A549 (cell line): ENCODE measurements around the gene LAGE3.

Experiments
- BHLHE40 ChIP-seq: IDR thresholded peaks from 2 replicates; pipeline ENCODE4 v1.6.1; 2012; ENCODE audit warnings: low read depth, low read length, inconsistent platforms
- CHD2 ChIP-seq: fragments of 150-350 bp; IDR thresholded peaks from 2 replicates; pipeline ENCODE4 v1.6.1; 2014; ENCODE audit warnings: low read length; ENCODE audit not compliant: partially characterized antibody
- EHMT2 ChIP-seq: fragments of 200-600 bp; sonication (generic); IDR thresholded peaks from 2 replicates; pipeline ENCODE4 v1.6.1; 2016; ENCODE audit warnings: antibody characterized with exemption, low read depth, mild to moderate bottlenecking, moderate library complexity
- EP300 ChIP-seq, 2 experiments: fragments of >200 bp; sonication (Bioruptor Twin); formaldehyde crosslinking; IDR thresholded peaks; 2 replicates in 1 of 2; 3 replicates in 1 of 2; pipeline ENCODE4 v1.6.1; 2016 to 2017
- FOSB ChIP-seq: fragments of 250-450 bp; sonication (Bioruptor Pico); IDR thresholded peaks from 2 replicates; pipeline ENCODE4 v1.5.0; 2020; ENCODE audit warnings: mild to moderate bottlenecking, moderate library complexity
- JUN ChIP-seq, 2 experiments: fragments of >200 bp; sonication (Bioruptor Twin); formaldehyde crosslinking; IDR thresholded peaks; 2 replicates in 1 of 2; 3 replicates in 1 of 2; pipeline ENCODE4 v1.6.1; 2016 to 2017
- NPAS2 ChIP-seq: fragments of 250-450 bp; sonication (Bioruptor Pico); IDR thresholded peaks from 2 replicates; pipeline ENCODE4 v1.8.0; 2022; ENCODE audit warnings: mild to moderate bottlenecking, moderate library complexity, borderline replicate concordance
- POLR2A ChIP-seq: IDR thresholded peaks from 2 replicates; pipeline ENCODE4 v1.6.1; 2012; ENCODE audit warnings: mild to moderate bottlenecking, low read length
- POLR2AphosphoS2 ChIP-seq: conservative IDR thresholded peaks from 2 replicates; pipeline ENCODE4 v1.6.1; 2012; ENCODE audit warnings: low read length, improper control_type of control experiment, inconsistent platforms
- RFX5 ChIP-seq: fragments of 450-650 bp; IDR thresholded peaks from 2 replicates; pipeline ENCODE4 v1.7.1; 2014; ENCODE audit warnings: antibody characterized with exemption, mild to moderate bottlenecking, moderate library complexity
- ZC3H11A ChIP-seq: fragments of 450-650 bp; IDR thresholded peaks from 2 replicates; pipeline ENCODE4 v1.6.1; 2014; ENCODE audit warnings: antibody characterized with exemption, mild to moderate bottlenecking
- TF ChIP-seq, protein P1 (sequence below): fragments of >200 bp; sonication (Bioruptor Twin); formaldehyde crosslinking; IDR thresholded peaks from 3 replicates; pipeline ENCODE4 v1.5.1; 2016
- TF ChIP-seq, protein P2 (sequence below): fragments of 150-350 bp; IDR thresholded peaks from 2 replicates; pipeline ENCODE4 v1.6.1; 2014; ENCODE audit warnings: low read depth, mild to moderate bottlenecking, low read length
- TF ChIP-seq, protein P3 (sequence below): IDR thresholded peaks from 2 replicates; pipeline ENCODE4 v1.6.1; 2012

DNA sequence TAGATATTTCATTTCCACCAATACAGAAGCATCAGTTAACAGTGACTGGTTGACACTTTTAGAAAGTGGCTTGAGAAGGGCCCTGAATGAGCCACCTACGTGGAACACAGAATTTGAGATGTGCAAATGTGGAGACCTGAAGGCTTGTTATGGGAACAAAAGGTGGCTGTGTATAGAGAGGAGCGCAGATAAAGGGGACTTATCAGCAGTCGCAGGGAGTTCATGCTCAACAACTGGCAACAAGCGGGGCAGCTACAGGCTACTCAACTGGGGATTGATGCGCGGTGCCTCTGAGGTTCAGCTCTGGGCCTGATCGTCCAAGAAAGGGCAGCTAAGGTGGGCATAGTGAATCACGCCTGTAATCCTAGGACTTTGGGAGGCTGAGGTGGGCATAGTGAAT is 40.3 kb upstream of the LAGE3 start:
- TF ChIP-seq JUN (IDR thresholded peaks at IDR 0.05) = no peak
- TF ChIP-seq CHD2 = no peak
- TF ChIP-seq, protein P1, sequence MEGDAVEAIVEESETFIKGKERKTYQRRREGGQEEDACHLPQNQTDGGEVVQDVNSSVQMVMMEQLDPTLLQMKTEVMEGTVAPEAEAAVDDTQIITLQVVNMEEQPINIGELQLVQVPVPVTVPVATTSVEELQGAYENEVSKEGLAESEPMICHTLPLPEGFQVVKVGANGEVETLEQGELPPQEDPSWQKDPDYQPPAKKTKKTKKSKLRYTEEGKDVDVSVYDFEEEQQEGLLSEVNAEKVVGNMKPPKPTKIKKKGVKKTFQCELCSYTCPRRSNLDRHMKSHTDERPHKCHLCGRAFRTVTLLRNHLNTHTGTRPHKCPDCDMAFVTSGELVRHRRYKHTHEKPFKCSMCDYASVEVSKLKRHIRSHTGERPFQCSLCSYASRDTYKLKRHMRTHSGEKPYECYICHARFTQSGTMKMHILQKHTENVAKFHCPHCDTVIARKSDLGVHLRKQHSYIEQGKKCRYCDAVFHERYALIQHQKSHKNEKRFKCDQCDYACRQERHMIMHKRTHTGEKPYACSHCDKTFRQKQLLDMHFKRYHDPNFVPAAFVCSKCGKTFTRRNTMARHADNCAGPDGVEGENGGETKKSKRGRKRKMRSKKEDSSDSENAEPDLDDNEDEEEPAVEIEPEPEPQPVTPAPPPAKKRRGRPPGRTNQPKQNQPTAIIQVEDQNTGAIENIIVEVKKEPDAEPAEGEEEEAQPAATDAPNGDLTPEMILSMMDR = no peak
- TF ChIP-seq RFX5 = no peak
- TF ChIP-seq, protein P2, sequence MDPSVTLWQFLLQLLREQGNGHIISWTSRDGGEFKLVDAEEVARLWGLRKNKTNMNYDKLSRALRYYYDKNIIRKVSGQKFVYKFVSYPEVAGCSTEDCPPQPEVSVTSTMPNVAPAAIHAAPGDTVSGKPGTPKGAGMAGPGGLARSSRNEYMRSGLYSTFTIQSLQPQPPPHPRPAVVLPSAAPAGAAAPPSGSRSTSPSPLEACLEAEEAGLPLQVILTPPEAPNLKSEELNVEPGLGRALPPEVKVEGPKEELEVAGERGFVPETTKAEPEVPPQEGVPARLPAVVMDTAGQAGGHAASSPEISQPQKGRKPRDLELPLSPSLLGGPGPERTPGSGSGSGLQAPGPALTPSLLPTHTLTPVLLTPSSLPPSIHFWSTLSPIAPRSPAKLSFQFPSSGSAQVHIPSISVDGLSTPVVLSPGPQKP = no peak
- TF ChIP-seq NPAS2 (CRISPR knock-in tag) = no peak
- TF ChIP-seq POLR2A = no peak
- 0 out of 2 replicates have a peak, but pooled peaks have one; percentile 39 for TF ChIP-seq POLR2AphosphoS2
- no peak for TF ChIP-seq EP300 (IDR thresholded peaks at IDR 0.05)
- TF ChIP-seq EHMT2 = no peak
- TF ChIP-seq, protein P3, sequence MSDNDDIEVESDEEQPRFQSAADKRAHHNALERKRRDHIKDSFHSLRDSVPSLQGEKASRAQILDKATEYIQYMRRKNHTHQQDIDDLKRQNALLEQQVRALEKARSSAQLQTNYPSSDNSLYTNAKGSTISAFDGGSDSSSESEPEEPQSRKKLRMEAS = no peak
- no peak for TF ChIP-seq FOSB (CRISPR knock-in tag)
- no peak for TF ChIP-seq BHLHE40
- TF ChIP-seq ZC3H11A = no peak
